ENCODE measurements around the gene GALNT10. TPM values are rescaled to one million over a fixed set of nuclear protein-coding genes. Genes with fewer than 3 reads are reported as not detected.

GALNT10 gene
- polyA plus RNA-seq, 2 donors = 1.4 to 1.9 TPM

DNA sequence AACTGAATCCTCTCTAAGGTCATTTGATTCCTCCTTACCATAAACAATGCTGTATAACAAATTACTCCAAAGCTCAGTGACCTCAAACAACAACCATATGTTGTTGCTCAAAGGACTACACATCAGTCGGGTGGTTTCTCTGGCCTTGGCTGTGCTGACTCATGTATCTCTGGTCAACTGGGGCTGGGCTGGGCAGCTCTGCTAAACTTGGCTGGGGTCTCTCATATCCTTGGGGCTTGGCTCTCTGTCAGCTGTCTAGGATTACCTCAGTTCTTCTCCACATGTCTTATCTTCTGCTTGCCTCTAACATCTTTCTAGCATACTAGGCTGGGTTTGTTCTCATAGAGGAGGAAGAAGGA lies 86.4 kb downstream of the GALNT10 start:
- H3K27me3 ChIP-seq (ENCODE audit: control insufficient read depth in 1 of 2, insufficient read depth in 2 of 2, low read length in 2 of 2) = no peaks in the 10 kb centered on the region
- no peaks in the 10 kb centered on the region for H3K9me3 ChIP-seq (ENCODE audit: control insufficient read depth in 2 of 2, insufficient read depth in 1 of 2, low read depth in 1 of 2, low read length in 1 of 2)
- H3K4me3 ChIP-seq (ENCODE audit: low read depth in 1 of 2, low read length in 2 of 2) = no peak overlapping the region
- WGBS, 2 donors = 40 to 50% methylated on average over 1 of the region's 1 CpG
- no peaks in the 10 kb centered on the region for H3K36me3 ChIP-seq (ENCODE audit: control insufficient read depth in 2 of 2, insufficient read depth in 2 of 2, low read length in 1 of 2)
- H3K27ac ChIP-seq (ENCODE audit: low read depth in 2 of 2, low read length in 1 of 2) = no peak overlapping the region
- H3K4me1 ChIP-seq (ENCODE audit: control insufficient read depth in 2 of 2, insufficient read depth in 2 of 2, low read length in 1 of 2) = peaks cover 4 to 8% of the 10 kb centered on the region in 2 donors

- Histone ChIP-seq H3K27ac (ENCODE audit: low read depth in 2 of 2, low read length in 1 of 2) (no peak overlapping the region), H3K36me3 (ENCODE audit: control insufficient read depth in 2 of 2, insufficient read depth in 2 of 2, low read length in 1 of 2) (no peaks in the 10 kb centered on the region), H3K4me1 (ENCODE audit: control insufficient read depth in 2 of 2, insufficient read depth in 2 of 2, low read length in 1 of 2) (peaks cover 2 to 4% of the 10 kb centered on the region in 2 donors), H3K4me3 (ENCODE audit: low read depth in 1 of 2, low read length in 2 of 2) (no peak overlapping the region), H3K9me3 (ENCODE audit: control insufficient read depth in 2 of 2, insufficient read depth in 1 of 2, low read depth in 1 of 2, low read length in 1 of 2) (no peaks in the 10 kb centered on the region), H3K27me3 (ENCODE audit: control insufficient read depth in 1 of 2, insufficient read depth in 2 of 2, low read length in 2 of 2) (no peaks in the 10 kb centered on the region)
- 60 to 87% methylated on average over 1 of the region's 1 CpG for WGBS, 2 donors
These were observed 87.0 kb downstream of the GALNT10 start for GRCh38 chr5:154277499-154277898.

DNA sequence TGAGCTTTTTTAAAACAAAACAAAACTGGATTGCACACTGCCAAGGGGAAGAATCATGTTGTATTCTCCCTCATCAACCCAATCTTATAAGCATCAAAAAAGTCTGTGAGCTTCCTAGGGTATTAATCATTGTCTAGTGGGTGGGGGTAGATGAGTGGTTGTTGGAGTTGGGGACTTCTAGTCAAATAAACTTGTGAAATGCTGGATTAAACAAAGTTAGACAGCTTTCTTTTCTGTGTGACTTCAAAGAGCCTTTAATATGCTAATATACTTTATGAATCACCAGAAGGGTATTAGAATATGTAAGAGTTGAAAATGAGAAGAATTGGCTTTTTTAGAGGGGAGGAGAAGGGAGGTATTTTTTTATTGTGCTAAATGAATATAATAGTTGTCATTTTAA lies 87.7 kb downstream of the GALNT10 start:
- Histone ChIP-seq H3K4me3 (ENCODE audit: low read depth in 1 of 2, low read length in 2 of 2) (no peak overlapping the region), H3K27ac (ENCODE audit: low read depth in 2 of 2, low read length in 1 of 2) (no peak overlapping the region), H3K4me1 (ENCODE audit: control insufficient read depth in 2 of 2, insufficient read depth in 2 of 2, low read length in 1 of 2) (peaks cover 0 to 2% of the 10 kb centered on the region in 2 donors), H3K27me3 (ENCODE audit: control insufficient read depth in 1 of 2, insufficient read depth in 2 of 2, low read length in 2 of 2) (no peaks in the 10 kb centered on the region), H3K9me3 (ENCODE audit: control insufficient read depth in 2 of 2, insufficient read depth in 1 of 2, low read depth in 1 of 2, low read length in 1 of 2) (no peaks in the 10 kb centered on the region), H3K36me3 (ENCODE audit: control insufficient read depth in 2 of 2, insufficient read depth in 2 of 2, low read length in 1 of 2) (no peaks in the 10 kb centered on the region)

GRCh38 chr5:154278908-154279307 lies 88.4 kb downstream of the GALNT10 start:
- no peaks in the 10 kb centered on the region for H3K27me3 ChIP-seq (ENCODE audit: control insufficient read depth in 1 of 2, insufficient read depth in 2 of 2, low read length in 2 of 2)
- H3K9me3 ChIP-seq (ENCODE audit: control insufficient read depth in 2 of 2, insufficient read depth in 1 of 2, low read depth in 1 of 2, low read length in 1 of 2) = no peaks in the 10 kb centered on the region
- no peaks in the 10 kb centered on the region for H3K4me1 ChIP-seq (ENCODE audit: control insufficient read depth in 2 of 2, insufficient read depth in 2 of 2, low read length in 1 of 2)
- no peak overlapping the region for H3K27ac ChIP-seq (ENCODE audit: low read depth in 2 of 2, low read length in 1 of 2)
- H3K4me3 ChIP-seq (ENCODE audit: low read depth in 1 of 2, low read length in 2 of 2) = no peak overlapping the region
- no peaks in the 10 kb centered on the region for H3K36me3 ChIP-seq (ENCODE audit: control insufficient read depth in 2 of 2, insufficient read depth in 2 of 2, low read length in 1 of 2)

- H3K4me1 ChIP-seq (ENCODE audit: control insufficient read depth in 2 of 2, insufficient read depth in 2 of 2, low read length in 1 of 2) = peaks cover 0 to 2% of the 10 kb centered on the region in 2 donors
- 74 to 89% methylated on average over 2 of the region's 2 CpGs for WGBS, 2 donors
These were observed 93.9 kb downstream of the GALNT10 start for GRCh38 chr5:154284433-154284832.

DNA sequence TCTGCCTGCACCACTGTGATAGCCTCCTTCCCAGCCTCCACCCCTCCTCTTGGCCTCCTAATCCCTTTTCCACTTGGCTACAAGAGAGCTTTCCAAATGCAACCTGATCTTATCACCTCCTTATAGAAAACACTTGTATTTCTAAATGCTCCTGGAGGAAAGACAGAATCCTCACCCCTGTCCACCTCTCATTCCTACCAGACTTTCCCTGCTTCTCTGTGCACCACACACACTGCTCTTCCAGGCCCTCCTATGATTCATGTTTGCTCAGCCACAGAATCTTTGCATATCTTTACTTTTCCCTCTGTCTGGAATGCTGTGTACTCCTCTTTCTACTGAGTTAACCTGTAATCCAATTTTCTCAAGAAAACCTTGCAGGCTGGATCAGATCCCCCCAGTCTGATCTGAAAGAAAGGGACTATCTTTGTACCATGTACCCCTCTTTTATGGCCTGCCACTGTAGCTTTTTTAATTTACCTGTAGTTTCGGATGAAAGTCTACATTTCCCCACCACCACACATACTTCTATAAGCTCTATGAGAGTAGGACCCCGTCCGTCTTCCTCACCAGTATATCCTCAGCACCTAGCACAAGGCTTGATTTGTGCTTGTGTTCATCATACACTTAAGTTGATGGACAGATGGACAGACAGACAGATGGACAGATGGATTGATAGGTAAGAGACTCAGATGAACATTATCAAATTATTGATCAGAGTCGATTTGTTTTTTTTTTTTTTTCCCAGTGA lies 95.3 kb downstream of the GALNT10 start:
- Histone ChIP-seq H3K27ac (ENCODE audit: low read depth in 2 of 2, low read length in 1 of 2) (no peak overlapping the region), H3K27me3 (ENCODE audit: control insufficient read depth in 1 of 2, insufficient read depth in 2 of 2, low read length in 2 of 2) (no peaks in the 10 kb centered on the region), H3K4me1 (ENCODE audit: control insufficient read depth in 2 of 2, insufficient read depth in 2 of 2, low read length in 1 of 2) (peaks cover 0 to 2% of the 10 kb centered on the region in 2 donors), H3K4me3 (ENCODE audit: low read depth in 1 of 2, low read length in 2 of 2) (no peak overlapping the region), H3K9me3 (ENCODE audit: control insufficient read depth in 2 of 2, insufficient read depth in 1 of 2, low read depth in 1 of 2, low read length in 1 of 2) (no peaks in the 10 kb centered on the region), H3K36me3 (ENCODE audit: control insufficient read depth in 2 of 2, insufficient read depth in 2 of 2, low read length in 1 of 2) (no peaks in the 10 kb centered on the region)
- WGBS, 2 donors = 74 to 88% methylated on average over 4 of the region's 4 CpGs

More at GRCh38 chr5:154284433-154284832, 93.9 kb downstream of the GALNT10 start:
- Histone ChIP-seq H3K4me3 (ENCODE audit: low read depth in 1 of 2, low read length in 2 of 2) (no peak overlapping the region), H3K27ac (ENCODE audit: low read depth in 2 of 2, low read length in 1 of 2) (no peak overlapping the region), H3K27me3 (ENCODE audit: control insufficient read depth in 1 of 2, insufficient read depth in 2 of 2, low read length in 2 of 2) (no peaks in the 10 kb centered on the region), H3K9me3 (ENCODE audit: control insufficient read depth in 2 of 2, insufficient read depth in 1 of 2, low read depth in 1 of 2, low read length in 1 of 2) (no peaks in the 10 kb centered on the region), H3K36me3 (ENCODE audit: control insufficient read depth in 2 of 2, insufficient read depth in 2 of 2, low read length in 1 of 2) (no peaks in the 10 kb centered on the region)

- Histone ChIP-seq H3K27me3 (ENCODE audit: control insufficient read depth in 1 of 2, insufficient read depth in 2 of 2, low read length in 2 of 2) (no peaks in the 10 kb centered on the region), H3K4me1 (ENCODE audit: control insufficient read depth in 2 of 2, insufficient read depth in 2 of 2, low read length in 1 of 2) (peaks cover 0 to 2% of the 10 kb centered on the region in 2 donors), H3K27ac (ENCODE audit: low read depth in 2 of 2, low read length in 1 of 2) (no peak overlapping the region), H3K36me3 (ENCODE audit: control insufficient read depth in 2 of 2, insufficient read depth in 2 of 2, low read length in 1 of 2) (no peaks in the 10 kb centered on the region), H3K9me3 (ENCODE audit: control insufficient read depth in 2 of 2, insufficient read depth in 1 of 2, low read depth in 1 of 2, low read length in 1 of 2) (no peaks in the 10 kb centered on the region), H3K4me3 (ENCODE audit: low read depth in 1 of 2, low read length in 2 of 2) (no peak overlapping the region)
- 69 to 75% methylated on average over 3 of the region's 3 CpGs for whole genome bisulfite sequencing, 2 donors
These were observed 96.0 kb downstream of the GALNT10 start for GRCh38 chr5:154286557-154286956.

DNA sequence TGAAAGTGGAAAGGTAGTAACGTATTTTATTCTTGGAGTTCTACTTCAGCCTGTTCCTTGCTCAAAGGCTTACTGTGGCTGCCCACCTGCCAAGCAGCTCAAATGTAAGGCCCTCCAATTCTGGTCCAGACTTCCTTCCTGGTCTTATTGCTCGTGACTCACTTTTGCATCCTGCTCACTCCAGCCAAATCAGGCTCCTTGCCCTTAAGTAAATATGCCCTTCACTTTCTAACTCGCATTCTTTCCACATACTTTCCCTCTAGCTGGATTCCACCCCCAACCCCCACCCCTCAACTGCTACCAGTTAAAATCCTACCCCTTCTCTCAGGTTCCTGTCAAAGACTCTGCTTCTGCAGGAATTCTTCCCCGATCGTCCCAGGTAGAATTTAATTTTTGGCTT lies 96.6 kb downstream of the GALNT10 start:
- 55 to 57% methylated on average over 5 of the region's 5 CpGs for whole genome bisulfite sequencing, 2 donors

GRCh38 chr5:154288145-154288544 lies 97.6 kb downstream of the GALNT10 start:
- WGBS, 2 donors = 21 to 37% methylated on average over 2 of the region's 2 CpGs
- H3K27ac ChIP-seq (ENCODE audit: low read depth in 2 of 2, low read length in 1 of 2) = no peak overlapping the region
- H3K36me3 ChIP-seq (ENCODE audit: control insufficient read depth in 2 of 2, insufficient read depth in 2 of 2, low read length in 1 of 2) = no peaks in the 10 kb centered on the region
- H3K4me3 ChIP-seq (ENCODE audit: low read depth in 1 of 2, low read length in 2 of 2) = no peak overlapping the region
- H3K9me3 ChIP-seq (ENCODE audit: control insufficient read depth in 2 of 2, insufficient read depth in 1 of 2, low read depth in 1 of 2, low read length in 1 of 2) = no peaks in the 10 kb centered on the region
- peaks cover 0 to 2% of the 10 kb centered on the region in 2 donors for H3K4me1 ChIP-seq (ENCODE audit: control insufficient read depth in 2 of 2, insufficient read depth in 2 of 2, low read length in 1 of 2)
- H3K27me3 ChIP-seq (ENCODE audit: control insufficient read depth in 1 of 2, insufficient read depth in 2 of 2, low read length in 2 of 2) = no peaks in the 10 kb centered on the region

More for the DNA sequence above, 96.6 kb downstream of the GALNT10 start:
- Histone ChIP-seq H3K27ac (ENCODE audit: low read depth in 2 of 2, low read length in 1 of 2) (no peak overlapping the region), H3K36me3 (ENCODE audit: control insufficient read depth in 2 of 2, insufficient read depth in 2 of 2, low read length in 1 of 2) (no peaks in the 10 kb centered on the region), H3K4me1 (ENCODE audit: control insufficient read depth in 2 of 2, insufficient read depth in 2 of 2, low read length in 1 of 2) (peaks cover 0 to 2% of the 10 kb centered on the region in 2 donors), H3K4me3 (ENCODE audit: low read depth in 1 of 2, low read length in 2 of 2) (no peak overlapping the region), H3K9me3 (ENCODE audit: control insufficient read depth in 2 of 2, insufficient read depth in 1 of 2, low read depth in 1 of 2, low read length in 1 of 2) (no peaks in the 10 kb centered on the region), H3K27me3 (ENCODE audit: control insufficient read depth in 1 of 2, insufficient read depth in 2 of 2, low read length in 2 of 2) (no peaks in the 10 kb centered on the region)

- Histone ChIP-seq H3K27me3 (ENCODE audit: control insufficient read depth in 1 of 2, insufficient read depth in 2 of 2, low read length in 2 of 2) (no peaks in the 10 kb centered on the region), H3K4me1 (ENCODE audit: control insufficient read depth in 2 of 2, insufficient read depth in 2 of 2, low read length in 1 of 2) (peaks cover 0 to 3% of the 10 kb centered on the region in 2 donors), H3K36me3 (ENCODE audit: control insufficient read depth in 2 of 2, insufficient read depth in 2 of 2, low read length in 1 of 2) (no peaks in the 10 kb centered on the region), H3K9me3 (ENCODE audit: control insufficient read depth in 2 of 2, insufficient read depth in 1 of 2, low read depth in 1 of 2, low read length in 1 of 2) (no peaks in the 10 kb centered on the region), H3K27ac (ENCODE audit: low read depth in 2 of 2, low read length in 1 of 2) (no peak overlapping the region), H3K4me3 (ENCODE audit: low read depth in 1 of 2, low read length in 2 of 2) (no peak overlapping the region)
- 92 to 94% methylated on average over 5 of the region's 5 CpGs for WGBS, 2 donors
These were observed 101.4 kb downstream of the GALNT10 start for GRCh38 chr5:154291917-154292316.

Measured in esophagus (tissue), 2 donors.